ENCODE data around the gene DOCK2.
A peak's percentile ranks its signal among the peaks of the same experiment; 100 is the strongest.
"Not testable (repeated sequence)": the region's sequence is repeated elsewhere in the genome, so short reads cannot be mapped to it uniquely, and the experiment has no call there.

DOCK2 gene

DNA sequence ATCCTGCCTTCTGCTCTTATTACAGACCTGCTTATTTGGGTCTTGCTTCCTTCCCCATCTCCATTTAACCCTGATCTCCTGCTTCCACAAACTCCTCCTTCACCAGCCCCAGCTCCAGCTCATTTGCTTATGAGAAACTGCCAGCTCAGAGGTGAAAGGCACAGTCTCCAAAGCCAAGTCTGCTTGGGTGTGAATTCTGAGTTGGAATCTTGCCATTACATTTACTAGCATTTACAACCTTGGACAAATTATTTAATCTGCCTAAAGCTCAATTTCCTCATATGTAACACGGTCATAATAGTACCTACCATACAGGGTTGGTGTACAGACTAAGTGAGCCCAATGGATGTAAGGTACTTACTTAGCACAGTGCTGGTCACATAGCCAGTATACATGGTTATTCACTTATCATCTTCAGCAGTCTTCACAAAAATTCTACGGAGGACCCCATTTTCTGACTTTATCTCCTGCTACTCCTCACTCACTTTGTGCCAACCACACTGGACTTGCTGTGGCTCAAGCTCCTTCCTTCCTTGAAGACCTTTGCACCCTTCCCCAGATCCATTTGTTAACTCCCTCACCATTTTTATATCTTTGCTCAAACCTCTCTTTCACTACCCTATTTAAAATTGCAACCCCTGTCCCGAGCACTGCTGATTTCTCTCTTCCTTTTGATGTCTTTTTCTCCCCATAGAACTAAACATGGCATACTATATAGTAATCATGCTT, 86.2 kb downstream of the DOCK2 start:
- DNase-seq, result no peak

- no peak for DNase-seq
Observed at GRCh38 chr5:169724303-169725087, 87.4 kb downstream of the DOCK2 start.

DNA sequence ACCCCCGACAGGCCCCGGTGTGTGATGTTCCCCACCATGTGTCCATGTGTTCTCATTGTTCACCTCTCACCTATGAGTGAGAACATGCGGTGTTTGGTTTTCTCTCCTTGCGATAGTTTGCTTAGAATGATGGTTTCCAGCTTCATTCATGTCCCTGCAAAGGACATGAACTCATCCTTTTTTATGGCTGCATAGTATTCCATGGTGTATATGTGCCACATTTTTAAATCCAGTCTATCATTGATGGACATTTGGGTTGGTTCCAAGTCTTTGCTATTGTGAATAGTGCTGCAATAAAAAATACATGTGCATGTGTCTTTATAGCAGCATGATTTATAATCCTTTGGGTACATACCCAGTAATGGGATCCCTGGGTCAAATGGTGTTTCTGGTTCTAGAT, 88.6 kb downstream of the DOCK2 start:
- DNase-seq, result not testable (repeated sequence)

GRCh38 chr5:169728418-169728817, 91.3 kb downstream of the DOCK2 start:
- DNase-seq, result no peak

GRCh38 chr5:169731221-169731620, 94.1 kb downstream of the DOCK2 start:
- DNase-seq, result no peak

DNA sequence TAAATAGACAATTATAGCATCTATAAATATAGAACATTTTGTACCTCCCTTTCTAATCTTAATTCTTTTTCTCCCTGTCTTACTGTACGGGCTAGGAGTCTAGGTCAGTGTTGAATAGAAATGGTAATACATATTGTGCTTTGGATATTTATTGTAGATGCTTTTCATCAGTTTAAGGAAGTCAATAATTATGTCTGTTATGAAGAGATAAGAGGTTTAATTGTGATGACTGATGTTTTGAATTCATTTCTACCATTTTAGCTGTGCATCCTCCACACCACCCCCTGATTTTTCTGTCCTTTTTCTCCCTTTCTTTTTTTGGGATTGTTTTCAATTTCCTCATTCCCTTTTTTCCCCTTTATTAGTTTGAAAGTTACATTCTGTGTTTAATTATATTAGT, 95.8 kb downstream of the DOCK2 start:
- peak; percentile 65 for DNase-seq

- no peak for DNase-seq
Observed at GRCh38 chr5:169735913-169736312, 98.8 kb downstream of the DOCK2 start.

DNA sequence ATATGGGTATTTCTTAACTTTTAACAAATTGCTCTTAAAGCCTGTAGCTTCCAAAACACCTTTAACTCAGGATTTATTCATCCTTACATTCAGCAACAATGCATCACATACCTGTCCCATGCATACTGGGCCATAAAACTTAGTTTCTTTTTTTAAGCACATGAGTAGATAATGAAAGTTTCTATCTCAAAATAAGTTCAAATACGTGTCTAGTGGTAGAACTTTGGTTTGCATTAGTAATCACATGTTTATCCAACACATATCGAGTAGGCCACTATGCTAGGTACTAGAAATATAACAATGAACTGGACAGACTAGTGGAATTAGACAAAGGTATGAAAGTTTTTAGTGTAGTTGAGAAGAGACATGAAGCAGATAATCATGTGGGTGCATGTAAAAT, 99.6 kb downstream of the DOCK2 start:
- no peak for DNase-seq

DNA sequence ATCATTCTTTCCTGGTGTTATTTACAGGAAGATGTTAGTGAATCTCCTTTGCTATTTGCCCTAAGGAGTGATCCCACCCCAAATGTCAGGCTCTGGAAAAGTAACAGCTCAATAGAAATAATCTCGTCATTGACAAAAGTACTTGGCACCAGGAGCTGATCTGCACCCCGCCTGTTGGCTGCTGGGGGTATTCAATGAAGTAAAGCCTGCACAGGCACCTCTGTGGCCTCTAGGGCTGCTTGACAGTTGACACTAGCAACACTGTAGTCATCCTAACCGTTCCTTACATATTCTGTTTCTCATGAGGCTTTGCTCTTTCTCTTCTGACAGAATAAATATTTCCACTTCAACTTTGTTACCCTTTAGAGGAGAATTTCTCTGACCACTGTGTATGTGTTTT, 103.4 kb downstream of the DOCK2 start:
- no peak for DNase-seq

DNA sequence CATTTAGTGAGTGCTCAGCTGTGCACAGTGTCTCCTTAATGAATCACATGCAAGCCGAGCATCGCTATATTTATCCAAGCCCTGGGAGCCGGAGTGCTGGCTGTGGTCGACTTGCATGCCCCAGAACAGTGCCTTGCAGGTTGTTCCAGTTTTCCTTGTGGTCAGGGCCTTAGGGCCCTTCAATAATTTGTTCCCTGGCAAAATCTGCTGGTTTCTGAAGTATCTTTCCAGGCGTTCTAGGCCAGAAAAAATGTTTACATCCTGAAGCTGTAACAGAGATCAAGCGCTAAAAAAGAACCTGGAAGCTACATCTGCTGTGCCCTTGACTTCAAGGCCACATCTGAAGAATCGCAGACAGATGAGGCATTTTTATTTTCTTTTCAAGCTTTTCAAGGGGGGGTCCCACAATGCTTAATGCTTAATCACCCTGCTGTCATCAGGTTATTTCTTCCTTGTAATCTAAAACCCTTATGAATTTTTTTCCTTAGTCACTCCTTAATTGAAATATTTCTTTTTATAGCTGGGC, 105.8 kb downstream of the DOCK2 start:
- no peak for DNase-seq

DNA sequence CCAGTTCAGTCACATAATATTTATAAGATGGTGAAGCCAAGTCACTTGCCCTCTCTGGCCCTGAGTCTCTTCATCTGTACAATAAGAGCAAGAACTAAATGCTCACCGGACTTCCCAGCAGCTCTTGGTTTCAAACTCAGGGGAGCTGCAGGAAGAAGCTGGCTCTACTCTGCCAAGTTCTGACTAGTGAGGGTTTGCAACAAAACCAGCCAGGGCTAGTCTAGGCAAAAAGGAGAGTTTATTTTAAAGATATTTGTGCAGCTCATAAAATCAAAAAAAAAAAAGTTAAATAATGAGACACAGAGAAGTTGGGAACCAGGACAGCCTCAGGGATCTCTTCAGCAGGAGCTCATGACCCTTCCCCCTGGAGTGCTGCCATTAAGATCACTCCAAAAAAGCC, 107.3 kb downstream of the DOCK2 start:
- no peak for DNase-seq

GRCh38 chr5:169745441-169746146, 108.5 kb downstream of the DOCK2 start:
- DNase-seq, result no peak

- DNase-seq, result peak; percentile 81
Observed at GRCh38 chr5:169746147-169746694, 109.1 kb downstream of the DOCK2 start.

DNA sequence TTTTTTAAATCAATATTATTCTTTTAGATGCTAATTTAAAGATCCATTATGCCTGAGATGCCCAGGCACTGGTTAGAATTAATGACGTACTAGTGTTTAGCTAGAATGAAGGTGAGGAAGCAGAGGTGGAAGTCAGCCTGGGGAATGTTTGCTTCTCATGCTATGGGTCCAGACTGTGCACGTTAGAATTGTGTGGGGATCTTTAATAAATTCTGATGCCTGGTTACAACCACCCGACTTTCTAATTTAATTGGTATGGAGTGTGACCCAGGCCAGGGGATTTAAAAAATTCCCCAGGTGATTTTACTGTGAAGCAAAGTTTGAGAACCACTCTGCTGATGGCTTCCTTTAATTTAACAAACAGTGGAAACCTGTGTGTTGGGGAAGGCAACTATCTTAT, 111.1 kb downstream of the DOCK2 start:
- DNase-seq, result no peak

GRCh38 chr5:169749295-169749694, 112.2 kb downstream of the DOCK2 start:
- DNase-seq, result no peak

DNA sequence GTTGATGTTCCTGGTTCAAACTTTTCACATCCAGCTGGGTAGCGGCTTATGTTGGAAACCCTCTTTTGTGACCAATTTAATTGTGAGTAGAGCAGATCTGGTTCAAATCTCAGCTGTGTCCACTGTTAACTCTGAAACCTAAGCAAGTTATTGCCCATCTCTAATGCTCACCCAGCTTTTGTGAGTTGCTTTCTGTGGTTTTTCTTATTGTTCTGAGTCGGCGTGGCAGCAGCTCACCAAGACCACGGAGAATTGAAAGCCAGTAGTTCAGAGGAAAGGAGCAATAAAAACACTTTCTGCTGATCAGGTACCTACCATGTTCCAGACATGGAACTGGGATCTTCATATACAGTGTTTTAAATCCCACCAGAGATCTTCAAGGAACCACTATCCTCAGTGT, 114.4 kb downstream of the DOCK2 start:
- DNase-seq, result no peak

GRCh38 chr5:169752566-169752965, 115.5 kb downstream of the DOCK2 start:
- DNase-seq, result not testable (repeated sequence)

DNA sequence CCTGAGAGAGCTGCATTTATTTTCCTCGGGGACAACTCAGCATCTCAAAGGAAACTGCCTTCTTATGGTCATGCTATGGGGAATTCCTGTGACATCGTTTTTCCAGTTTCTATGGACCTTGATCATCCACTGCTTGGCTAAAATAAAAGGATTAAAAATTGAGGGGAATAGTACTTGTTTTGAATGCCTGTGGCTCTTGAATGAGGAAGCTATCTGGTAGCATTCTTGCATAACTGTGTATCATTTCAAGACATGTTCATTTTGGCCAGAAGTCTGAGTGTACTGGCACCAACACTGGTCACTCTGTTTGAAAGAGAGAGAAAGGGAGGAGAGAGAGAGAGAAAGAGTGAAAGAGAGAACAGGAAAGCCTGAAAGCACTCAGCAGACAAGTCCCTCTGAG, 116.7 kb downstream of the DOCK2 start:
- peak; percentile 9 for DNase-seq

DNA sequence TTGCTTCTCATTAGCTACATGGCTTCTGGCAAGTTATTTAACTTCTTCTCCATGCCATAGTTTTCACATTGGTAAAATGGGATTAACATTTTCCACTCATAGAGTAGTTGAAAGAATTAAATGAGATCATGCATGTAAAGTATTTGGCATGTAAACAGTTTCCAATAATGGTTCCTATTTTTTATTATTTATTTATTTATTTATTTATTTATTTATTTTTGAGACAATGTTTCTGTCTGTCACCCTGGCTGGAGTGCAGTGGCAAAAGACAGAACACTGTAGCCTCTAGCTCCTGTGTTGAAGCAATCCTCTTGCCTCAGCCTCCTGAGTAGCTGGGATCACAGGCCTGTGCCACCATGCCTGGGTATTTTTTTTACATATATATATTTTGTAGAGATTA, 117.7 kb downstream of the DOCK2 start:
- no peak for DNase-seq

DNA sequence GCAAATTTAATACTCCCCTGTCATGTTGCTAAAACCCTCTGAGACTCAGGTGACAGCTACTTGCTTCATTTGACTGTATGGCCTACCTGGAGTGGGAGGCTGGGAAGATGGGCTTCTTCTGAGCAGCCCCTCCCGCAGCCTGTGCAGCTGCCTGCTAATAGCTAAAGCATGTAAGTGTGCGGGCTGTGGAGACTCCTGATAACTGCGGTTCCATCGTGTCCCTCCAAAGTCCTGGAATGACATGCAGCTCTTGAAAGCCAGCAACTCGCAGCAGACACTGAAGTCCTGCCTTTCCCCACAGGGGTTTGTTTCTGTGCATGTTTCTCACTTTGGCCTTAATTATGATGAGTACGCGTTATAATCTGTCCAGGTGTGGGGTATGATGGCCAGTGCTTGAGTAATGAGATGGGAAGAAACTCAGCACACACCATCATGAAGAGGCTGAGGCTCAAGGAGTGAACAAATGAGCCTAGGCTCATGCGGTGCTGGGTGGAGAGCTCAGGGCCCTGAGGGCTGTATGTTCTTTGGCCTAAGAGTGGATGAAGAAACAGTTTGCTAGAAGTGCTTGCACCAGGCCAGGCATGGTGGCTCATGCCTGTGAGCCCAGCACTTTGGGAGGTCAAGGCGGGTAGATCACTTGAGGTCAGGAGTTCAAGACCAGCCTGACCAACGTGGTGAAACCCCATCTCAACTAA, 119.1 kb downstream of the DOCK2 start:
- DNase-seq, result no peak

- no peak for DNase-seq
Observed at GRCh38 chr5:169757016-169757415, 119.9 kb downstream of the DOCK2 start.

- DNase-seq, result peak; percentile 3
Observed at GRCh38 chr5:169758886-169759285, 121.8 kb downstream of the DOCK2 start.

- no peak for DNase-seq
Observed at GRCh38 chr5:169760229-169760628, 123.2 kb downstream of the DOCK2 start.

Data from OCI-M1 (cell line).